ENCODE results near the gene ZDHHC18. TPM values are rescaled to one million over a fixed set of nuclear protein-coding genes. Genes with fewer than 3 reads are reported as not detected.
"Not testable (repeated sequence)": the region's sequence is repeated elsewhere in the genome, so short reads cannot be mapped to it uniquely, and the experiment has no call there.

The ZDHHC18 gene
- total RNA-seq, 1 donor from 2014 or later, result 30.4 TPM

DNA sequence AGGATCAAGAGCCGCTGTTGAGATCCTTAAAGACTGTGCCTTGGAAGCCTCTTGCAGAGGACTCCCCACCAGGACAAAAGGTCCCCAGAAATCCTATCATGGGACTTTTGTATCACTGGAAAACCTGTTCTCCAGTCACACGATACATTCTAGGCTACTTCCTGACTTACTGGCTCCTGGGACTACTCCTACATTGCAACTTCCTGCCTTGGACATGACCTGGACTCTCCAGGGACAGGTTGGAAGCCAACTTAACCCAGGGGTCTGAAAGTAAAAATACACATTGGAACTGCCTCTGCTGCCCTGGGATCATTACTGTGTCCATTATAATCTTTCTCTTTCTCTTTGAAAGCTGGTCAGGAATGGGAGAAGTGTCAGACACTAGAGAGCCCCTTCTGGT, 28.9 kb upstream of the ZDHHC18 start:
- Mint-ChIP-seq H3K4me1 (peaks cover 18% of the 10 kb centered on the region), H3K36me3 (peaks cover 19% of the 10 kb centered on the region), H3K27ac (no peak overlapping the region), H3K9me3 (no peaks in the 10 kb centered on the region), H3K27me3 (ENCODE audit: insufficient read depth, low read depth) (peaks cover 5% of the 10 kb centered on the region), H3K4me3 (no peak overlapping the region)
- TF ChIP-seq, protein P1, sequence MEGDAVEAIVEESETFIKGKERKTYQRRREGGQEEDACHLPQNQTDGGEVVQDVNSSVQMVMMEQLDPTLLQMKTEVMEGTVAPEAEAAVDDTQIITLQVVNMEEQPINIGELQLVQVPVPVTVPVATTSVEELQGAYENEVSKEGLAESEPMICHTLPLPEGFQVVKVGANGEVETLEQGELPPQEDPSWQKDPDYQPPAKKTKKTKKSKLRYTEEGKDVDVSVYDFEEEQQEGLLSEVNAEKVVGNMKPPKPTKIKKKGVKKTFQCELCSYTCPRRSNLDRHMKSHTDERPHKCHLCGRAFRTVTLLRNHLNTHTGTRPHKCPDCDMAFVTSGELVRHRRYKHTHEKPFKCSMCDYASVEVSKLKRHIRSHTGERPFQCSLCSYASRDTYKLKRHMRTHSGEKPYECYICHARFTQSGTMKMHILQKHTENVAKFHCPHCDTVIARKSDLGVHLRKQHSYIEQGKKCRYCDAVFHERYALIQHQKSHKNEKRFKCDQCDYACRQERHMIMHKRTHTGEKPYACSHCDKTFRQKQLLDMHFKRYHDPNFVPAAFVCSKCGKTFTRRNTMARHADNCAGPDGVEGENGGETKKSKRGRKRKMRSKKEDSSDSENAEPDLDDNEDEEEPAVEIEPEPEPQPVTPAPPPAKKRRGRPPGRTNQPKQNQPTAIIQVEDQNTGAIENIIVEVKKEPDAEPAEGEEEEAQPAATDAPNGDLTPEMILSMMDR (IDR thresholded peaks at IDR 0.05), result no peak
- TF ChIP-seq EZH2phosphoT487 (IDR thresholded peaks at IDR 0.05), result no peak
- no peak overlapping the region for H3K4me3 ChIP-seq
- H3K9ac ChIP-seq, result no peak overlapping the region
- DNase-seq (ENCODE audit: low spot score), result no peak
- H3K4me1 ChIP-seq, result peaks cover 7% of the 10 kb centered on the region
- H3K79me2 ChIP-seq (ENCODE audit: low read depth), result no peaks in the 10 kb centered on the region
- peaks cover 9% of the 10 kb centered on the region for H3F3A ChIP-seq (ENCODE audit: low read depth)
- no peaks in the 10 kb centered on the region for H3K36me3 ChIP-seq
- no peaks in the 10 kb centered on the region for H4K20me1 ChIP-seq (ENCODE audit: low read depth)
- H3K4me2 ChIP-seq, result no peak overlapping the region
- H3K27ac ChIP-seq, result no peak overlapping the region
- H3K9me3 ChIP-seq (ENCODE audit: low read depth), result no peaks in the 10 kb centered on the region
- H2AFZ ChIP-seq (replicated peaks), result no peak overlapping the region
- H3K27me3 ChIP-seq, result no peaks in the 10 kb centered on the region

DNA sequence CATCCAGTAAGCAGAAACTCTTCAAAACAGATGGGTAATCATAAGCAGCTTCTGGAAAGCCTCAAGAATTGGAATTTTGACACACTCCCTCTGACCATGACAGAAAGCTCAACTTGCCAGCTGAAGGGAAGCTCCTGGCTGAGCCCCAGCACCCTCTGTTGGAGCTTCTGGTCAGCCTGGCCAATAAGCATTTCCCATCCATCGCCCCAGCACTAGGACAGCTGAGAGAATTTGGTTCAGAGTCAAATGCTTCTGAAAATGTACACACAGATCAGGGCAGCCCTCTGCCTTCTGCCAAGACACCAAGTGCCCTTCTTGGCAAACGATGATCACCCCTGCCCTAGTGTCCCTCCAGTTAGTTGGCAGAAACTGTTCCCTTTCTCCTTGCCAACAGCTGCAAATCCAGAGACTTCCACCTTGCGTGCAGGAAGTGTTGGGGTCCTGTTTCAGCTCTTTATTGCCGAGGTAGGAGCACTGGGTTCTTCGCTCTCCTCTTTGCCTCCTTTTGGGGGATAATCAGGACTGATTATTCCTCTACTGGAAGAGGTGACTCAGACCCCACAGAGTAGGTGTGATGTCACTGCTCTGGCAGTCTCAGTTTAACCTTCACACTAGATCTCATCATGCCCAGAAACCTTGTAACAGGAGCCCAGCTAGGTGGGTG, 26.9 kb upstream of the ZDHHC18 start:
- no peak for DNase-seq (ENCODE audit: low spot score)
- no peaks in the 10 kb centered on the region for H3K9me3 ChIP-seq (ENCODE audit: low read depth)
- Mint-ChIP-seq H3K4me3 (no peak overlapping the region), H3K27me3 (ENCODE audit: insufficient read depth, low read depth) (peaks cover 3% of the 10 kb centered on the region), H3K9me3 (no peaks in the 10 kb centered on the region), H3K4me1 (peaks cover 18% of the 10 kb centered on the region), H3K27ac (peak overlapping the region; percentile 29), H3K36me3 (peaks cover 13% of the 10 kb centered on the region)
- H3K36me3 ChIP-seq, result no peaks in the 10 kb centered on the region
- no peak overlapping the region for H3K4me3 ChIP-seq
- H3K27me3 ChIP-seq, result no peaks in the 10 kb centered on the region
- H4K20me1 ChIP-seq (ENCODE audit: low read depth), result no peaks in the 10 kb centered on the region
- no peak overlapping the region for H3K9ac ChIP-seq
- peaks cover 9% of the 10 kb centered on the region for H3F3A ChIP-seq (ENCODE audit: low read depth)
- no peaks in the 10 kb centered on the region for H3K79me2 ChIP-seq (ENCODE audit: low read depth)
- H2AFZ ChIP-seq (replicated peaks), result no peak overlapping the region
- peaks cover 7% of the 10 kb centered on the region for H3K4me1 ChIP-seq
- TF ChIP-seq, protein P1 (IDR thresholded peaks at IDR 0.05), result no peak
- TF ChIP-seq EZH2 (IDR thresholded peaks at IDR 0.05) (no peak), EZH2phosphoT487 (IDR thresholded peaks at IDR 0.05) (no peak)
- no peak overlapping the region for H3K27ac ChIP-seq
- H3K4me2 ChIP-seq, result no peak overlapping the region

DNA sequence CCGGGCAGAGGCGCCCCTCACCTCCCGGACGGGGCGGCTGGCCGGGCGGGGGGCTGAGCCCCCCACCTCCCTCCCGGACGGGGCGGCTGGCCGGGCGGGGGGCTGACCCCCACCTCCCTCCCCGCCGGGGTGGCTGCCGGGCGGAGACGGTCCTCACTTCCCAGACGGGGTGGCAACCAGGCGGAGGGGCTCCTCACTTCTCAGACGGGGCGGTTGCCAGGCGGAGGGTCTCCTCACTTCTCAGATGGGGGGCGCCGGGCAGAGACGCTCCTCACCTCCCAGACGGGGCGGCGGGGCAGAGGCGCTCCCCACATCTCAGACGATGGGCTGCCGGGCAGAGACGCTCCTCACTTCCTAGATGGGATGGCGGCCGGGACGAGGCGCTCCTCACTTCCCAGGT, 22.6 kb upstream of the ZDHHC18 start:
- H3K9ac ChIP-seq; H3K4me3 Mint-ChIP-seq; H2AFZ ChIP-seq (replicated peaks); H3K27ac Mint-ChIP-seq; H3K36me3 Mint-ChIP-seq; H3K4me1 ChIP-seq; H3K4me3 ChIP-seq; H4K20me1 ChIP-seq (ENCODE audit: low read depth); H3K79me2 ChIP-seq (ENCODE audit: low read depth); H3K27me3 Mint-ChIP-seq (ENCODE audit: insufficient read depth, low read depth); DNase-seq (ENCODE audit: low spot score); H3K9me3 ChIP-seq (ENCODE audit: low read depth); H3F3A ChIP-seq (ENCODE audit: low read depth); H3K27ac ChIP-seq; H3K27me3 ChIP-seq; H3K4me2 ChIP-seq; H3K36me3 ChIP-seq: not testable (repeated sequence)
- Mint-ChIP-seq H3K4me1 (peaks cover 20% of the 10 kb centered on the region), H3K9me3 (peaks cover 10% of the 10 kb centered on the region)

DNA sequence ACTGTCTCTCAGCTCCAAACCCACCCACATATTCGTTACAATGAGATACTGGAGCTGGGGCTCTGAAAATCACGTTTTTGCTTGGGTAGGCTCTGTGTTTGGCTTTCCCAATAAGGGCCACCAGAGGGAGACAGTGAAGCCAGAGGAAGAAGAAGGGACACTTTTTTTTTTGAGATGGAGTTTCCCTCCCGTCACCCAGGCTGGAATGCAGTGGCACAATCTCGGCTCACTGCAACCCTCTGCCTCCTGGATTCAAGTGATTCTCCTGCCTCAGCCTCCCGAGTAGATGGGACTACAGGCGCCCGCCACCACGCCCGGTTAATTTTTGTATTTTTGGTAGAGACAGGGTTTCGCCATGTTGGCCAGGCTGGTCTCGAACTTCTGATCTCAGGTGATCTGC, 16.4 kb upstream of the ZDHHC18 start:
- H3K4me1 Mint-ChIP-seq, H3K27me3 ChIP-seq, H3K4me3 Mint-ChIP-seq: not testable (repeated sequence)

More for the DNA sequence above, 16.4 kb upstream of the ZDHHC18 start:
- H4K20me1 ChIP-seq (ENCODE audit: low read depth); H3K9me3 ChIP-seq (ENCODE audit: low read depth); H3K4me1 ChIP-seq; H3F3A ChIP-seq (ENCODE audit: low read depth); H3K27ac ChIP-seq; H3K27ac Mint-ChIP-seq; H3K79me2 ChIP-seq (ENCODE audit: low read depth); H3K27me3 Mint-ChIP-seq (ENCODE audit: insufficient read depth, low read depth); H3K36me3 Mint-ChIP-seq; H3K9me3 Mint-ChIP-seq; H3K36me3 ChIP-seq; H3K4me2 ChIP-seq; H3K9ac ChIP-seq; H3K4me3 ChIP-seq: not testable (repeated sequence)
- H2AFZ ChIP-seq (replicated peaks), result peak overlapping the region; percentile 50
- TF ChIP-seq, protein P1 (IDR thresholded peaks at IDR 0.05), result peak; percentile 72
- peak; percentile 79 for DNase-seq (ENCODE audit: low spot score)
